Measurements from ENCODE around the gene CHN1.

The CHN1 gene

DNA sequence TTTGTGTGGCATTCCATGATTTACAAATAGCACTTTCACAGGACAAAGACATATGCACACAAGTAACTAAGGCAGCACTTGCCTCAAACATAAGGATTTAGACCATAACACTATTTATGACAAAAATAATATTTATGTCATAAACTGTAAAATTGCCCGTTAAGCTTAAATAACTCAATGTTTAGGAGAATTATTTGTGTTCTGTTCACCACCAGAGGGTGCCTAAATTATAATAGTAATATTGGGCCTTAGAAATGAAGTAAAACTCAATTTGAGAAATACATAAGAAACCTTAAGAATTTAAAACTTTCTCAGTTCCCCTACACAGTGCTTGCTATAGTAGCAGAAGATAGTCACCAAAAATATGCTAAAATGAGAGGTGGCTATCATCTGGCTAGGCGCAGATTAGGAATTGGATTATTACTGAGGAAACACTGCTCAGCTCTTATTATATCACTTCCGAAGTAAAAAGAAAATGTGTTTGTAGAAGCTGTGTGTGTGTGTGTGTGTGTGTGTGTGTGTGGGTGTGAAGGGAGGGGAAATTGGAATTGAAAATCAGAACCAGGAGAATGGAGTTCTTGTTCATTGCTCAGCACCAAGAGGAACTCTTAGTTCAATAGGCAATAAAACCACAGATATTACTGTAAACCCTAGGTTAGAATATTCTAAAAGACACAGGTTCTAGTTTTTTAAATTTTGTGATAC is 4.9 kb upstream of the CHN1 start:
- H3K36me3 Mint-ChIP-seq (ENCODE audit: low read depth): no peaks in the 10 kb centered on the region
- TF ChIP-seq, protein P1, sequence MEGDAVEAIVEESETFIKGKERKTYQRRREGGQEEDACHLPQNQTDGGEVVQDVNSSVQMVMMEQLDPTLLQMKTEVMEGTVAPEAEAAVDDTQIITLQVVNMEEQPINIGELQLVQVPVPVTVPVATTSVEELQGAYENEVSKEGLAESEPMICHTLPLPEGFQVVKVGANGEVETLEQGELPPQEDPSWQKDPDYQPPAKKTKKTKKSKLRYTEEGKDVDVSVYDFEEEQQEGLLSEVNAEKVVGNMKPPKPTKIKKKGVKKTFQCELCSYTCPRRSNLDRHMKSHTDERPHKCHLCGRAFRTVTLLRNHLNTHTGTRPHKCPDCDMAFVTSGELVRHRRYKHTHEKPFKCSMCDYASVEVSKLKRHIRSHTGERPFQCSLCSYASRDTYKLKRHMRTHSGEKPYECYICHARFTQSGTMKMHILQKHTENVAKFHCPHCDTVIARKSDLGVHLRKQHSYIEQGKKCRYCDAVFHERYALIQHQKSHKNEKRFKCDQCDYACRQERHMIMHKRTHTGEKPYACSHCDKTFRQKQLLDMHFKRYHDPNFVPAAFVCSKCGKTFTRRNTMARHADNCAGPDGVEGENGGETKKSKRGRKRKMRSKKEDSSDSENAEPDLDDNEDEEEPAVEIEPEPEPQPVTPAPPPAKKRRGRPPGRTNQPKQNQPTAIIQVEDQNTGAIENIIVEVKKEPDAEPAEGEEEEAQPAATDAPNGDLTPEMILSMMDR (IDR thresholded peaks at IDR 0.05): no peak
- H3K4me1 Mint-ChIP-seq: peaks cover 27% of the 10 kb centered on the region
- H3K27me3 Mint-ChIP-seq (ENCODE audit: low read depth, poor library complexity): peaks cover 7% of the 10 kb centered on the region
- H3K4me3 Mint-ChIP-seq: no peak overlapping the region
- DNase-seq: no peak
- H3K9me3 Mint-ChIP-seq: peaks cover 3% of the 10 kb centered on the region
- H3K27ac Mint-ChIP-seq: no peak overlapping the region

DNA sequence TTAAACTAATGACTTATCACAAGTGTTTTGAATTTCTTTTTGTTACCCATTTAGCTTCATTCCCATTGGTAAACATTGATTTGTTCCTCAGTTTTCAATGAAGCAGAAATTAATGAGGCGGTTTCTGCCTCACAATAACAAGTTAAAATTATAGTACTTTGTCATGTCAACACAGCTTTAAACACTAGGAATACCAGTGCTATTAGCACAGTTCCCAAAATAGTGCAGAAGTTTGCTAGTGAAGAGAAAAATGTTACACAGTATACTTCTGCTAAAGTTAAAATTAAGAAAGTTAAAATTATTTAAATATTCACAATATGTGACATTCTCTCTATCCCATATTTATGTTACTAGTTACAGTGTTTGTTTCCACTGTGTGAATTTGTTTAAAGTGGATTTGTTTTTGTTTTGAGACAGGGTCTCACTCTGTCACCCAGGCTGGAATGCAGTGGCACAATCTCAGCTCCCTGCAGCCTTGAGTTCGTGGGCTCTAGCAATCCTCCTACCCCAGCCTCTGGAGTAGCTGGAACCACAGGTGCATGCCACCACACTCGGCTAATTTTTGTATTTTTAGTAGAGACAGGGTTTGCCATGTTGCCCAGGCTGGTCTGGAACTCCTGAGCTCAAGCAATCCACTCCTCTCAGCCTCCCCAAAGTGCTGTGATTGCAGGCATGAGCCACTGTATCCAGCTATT is 3.8 kb upstream of the CHN1 start:
- no peak overlapping the region for H3K27ac Mint-ChIP-seq
- DNase-seq: no peak
- no peaks in the 10 kb centered on the region for H3K36me3 Mint-ChIP-seq (ENCODE audit: low read depth)
- TF ChIP-seq, protein P1 (IDR thresholded peaks at IDR 0.05): no peak
- no peak overlapping the region for H3K4me3 Mint-ChIP-seq
- H3K9me3 Mint-ChIP-seq: no peaks in the 10 kb centered on the region
- peaks cover 27% of the 10 kb centered on the region for H3K4me1 Mint-ChIP-seq
- H3K27me3 Mint-ChIP-seq (ENCODE audit: low read depth, poor library complexity): peaks cover 7% of the 10 kb centered on the region

DNA sequence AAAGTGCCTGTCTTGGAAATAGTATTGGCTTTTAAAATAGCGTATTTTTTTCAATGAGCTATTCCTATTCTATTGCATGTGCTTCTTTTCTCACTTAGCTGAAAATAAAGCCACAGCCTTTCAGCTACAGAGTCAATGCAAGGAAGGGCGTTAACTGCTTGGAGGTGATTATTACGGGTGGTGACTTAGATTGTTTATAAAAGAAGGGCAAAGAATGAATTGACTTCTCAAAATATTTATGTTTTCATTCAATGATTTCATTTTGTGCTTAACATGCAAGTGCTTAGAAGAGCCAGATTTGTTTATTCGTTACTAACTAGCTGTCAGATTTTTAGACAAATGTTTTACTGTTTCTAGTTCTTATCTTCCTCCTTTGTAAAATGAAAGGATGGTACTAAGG is 2.8 kb upstream of the CHN1 start:
- Mint-ChIP-seq H3K4me1 (peaks cover 32% of the 10 kb centered on the region), H3K4me3 (no peak overlapping the region), H3K27ac (no peak overlapping the region), H3K9me3 (no peaks in the 10 kb centered on the region), H3K36me3 (ENCODE audit: low read depth) (no peaks in the 10 kb centered on the region), H3K27me3 (ENCODE audit: low read depth, poor library complexity) (peaks cover 7% of the 10 kb centered on the region)
- TF ChIP-seq, protein P1 (IDR thresholded peaks at IDR 0.05): no peak
- no peak for DNase-seq

DNA sequence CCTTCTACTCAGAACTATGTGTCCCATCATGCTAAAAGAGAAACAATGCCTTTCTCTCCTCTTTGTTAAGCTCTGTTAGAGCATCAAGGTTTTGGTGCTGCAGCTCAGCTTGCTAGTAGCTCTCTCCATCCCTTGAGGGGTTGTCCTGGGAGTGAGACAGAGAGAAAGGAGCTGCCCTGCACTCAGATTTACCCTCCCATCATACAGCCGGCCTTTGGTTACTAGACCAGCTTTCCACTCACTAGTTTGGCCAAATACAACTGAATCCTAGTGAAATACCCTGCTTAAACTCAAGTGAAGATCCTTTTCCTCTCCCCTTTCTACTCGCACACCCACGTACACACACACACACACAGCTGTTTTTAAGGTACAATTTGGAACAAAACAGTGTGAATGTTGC is 2.3 kb upstream of the CHN1 start:
- TF ChIP-seq, protein P1 (IDR thresholded peaks at IDR 0.05): no peak
- Mint-ChIP-seq H3K4me3 (peak overlapping the region; percentile 22), H3K27ac (no peak overlapping the region), H3K36me3 (ENCODE audit: low read depth) (no peaks in the 10 kb centered on the region), H3K4me1 (peaks cover 37% of the 10 kb centered on the region), H3K27me3 (ENCODE audit: low read depth, poor library complexity) (peaks cover 7% of the 10 kb centered on the region), H3K9me3 (no peaks in the 10 kb centered on the region)
- no peak for DNase-seq

DNA sequence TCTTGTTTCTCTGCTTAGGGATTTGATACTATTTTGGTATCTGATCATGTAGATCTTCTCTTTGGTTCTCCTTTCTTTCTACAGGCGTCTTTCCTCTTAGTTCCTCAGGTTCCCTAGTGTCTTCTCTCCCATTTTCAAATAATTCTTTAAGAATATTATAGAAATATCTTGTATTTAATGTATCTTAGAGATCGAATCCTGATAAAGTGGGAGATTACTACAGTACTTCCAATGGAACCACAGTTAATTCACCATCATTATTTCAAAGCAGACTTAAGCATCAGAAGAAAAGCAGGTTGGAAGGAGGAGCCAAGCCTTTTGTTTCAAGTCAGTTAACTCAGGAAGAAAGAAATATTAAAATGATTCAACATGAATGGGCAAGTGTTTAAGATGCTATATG is 1.1 kb upstream of the CHN1 start:
- no peaks in the 10 kb centered on the region for H3K9me3 Mint-ChIP-seq
- no peak for DNase-seq
- peaks cover 50% of the 10 kb centered on the region for H3K4me1 Mint-ChIP-seq
- TF ChIP-seq, protein P1 (IDR thresholded peaks at IDR 0.05): no peak
- peaks cover 7% of the 10 kb centered on the region for H3K27me3 Mint-ChIP-seq (ENCODE audit: low read depth, poor library complexity)
- peak overlapping the region; percentile 52 for H3K27ac Mint-ChIP-seq
- H3K36me3 Mint-ChIP-seq (ENCODE audit: low read depth): no peaks in the 10 kb centered on the region
- H3K4me3 Mint-ChIP-seq: peak overlapping the region; percentile 88
